Epithelial cell of esophagus (primary cell): ENCODE measurements around the gene STX1A.

Experiments
- DNase-seq: peaks from one replicate; pipeline ENCODE4 v3.0.0; 2010; ENCODE audit warnings: low read depth
- H3K4me3 ChIP-seq: 2 replicates; pipeline ENCODE4 v1.5.1; 2011; ENCODE audit warnings: mild to moderate bottlenecking, low read length, control low read depth
- CTCF ChIP-seq: IDR thresholded peaks from 2 replicates; pipeline ENCODE4 v1.5.1; 2011; ENCODE audit warnings: low read depth, mild to moderate bottlenecking, low read length, control low read depth, inconsistent platforms; ENCODE audit not compliant: insufficient read depth; ENCODE audit errors: missing control alignments

Gene STX1A

DNA sequence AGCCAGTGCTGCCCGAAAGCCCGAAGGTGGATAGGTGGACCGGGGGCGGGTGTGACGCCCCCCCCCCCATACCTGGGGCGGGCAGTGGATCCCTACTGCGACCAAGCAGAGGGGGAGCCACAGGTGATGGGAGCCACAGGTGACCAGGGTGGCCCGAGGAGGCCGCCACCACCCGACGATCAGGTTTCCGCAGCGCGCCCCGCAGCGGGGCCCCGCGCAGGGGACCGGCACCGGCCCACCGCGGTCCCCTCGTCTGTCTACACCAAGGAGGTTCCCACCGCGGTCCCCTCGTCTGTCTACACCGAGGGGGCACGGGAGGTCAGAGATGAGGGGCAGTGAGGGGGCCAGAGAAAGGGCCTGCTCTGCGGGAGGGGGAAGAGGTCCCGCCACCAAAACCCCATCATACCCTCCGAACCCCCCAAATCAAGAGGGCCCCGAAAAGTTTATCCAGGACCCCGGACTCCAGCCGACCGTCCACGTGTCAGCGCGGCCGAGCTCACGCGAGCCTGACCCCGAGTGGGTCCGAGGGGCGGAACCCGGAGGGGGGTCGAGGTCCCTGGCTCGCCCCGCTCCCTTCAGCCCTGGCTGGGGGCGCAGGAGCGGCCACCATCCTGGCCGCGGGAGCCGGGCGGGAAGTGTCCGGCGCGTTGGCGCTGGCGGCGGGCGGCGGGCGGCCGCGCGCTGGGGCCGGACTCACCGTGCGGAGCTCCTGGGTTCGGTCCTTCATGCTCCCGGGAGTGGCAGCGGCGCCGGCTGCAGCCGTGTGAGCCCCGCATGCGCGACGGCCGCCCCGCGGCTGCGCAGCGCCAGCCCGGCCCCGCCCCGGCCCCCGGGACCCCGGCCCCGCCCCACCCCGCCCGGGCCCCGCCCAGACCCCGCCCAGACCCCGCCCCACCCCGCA, at the start of gene STX1A:
Gene STX1A, minus strand, starts transcription at position 765 of the 901 bp plus-strand sequence. Its CDS starts 38 bp downstream, at position 727.
- DNase-seq: peak; percentile 81
- peak within 1 kb of the TSS; percentile 67 for H3K4me3 ChIP-seq
- TF ChIP-seq CTCF: no peak

DNA sequence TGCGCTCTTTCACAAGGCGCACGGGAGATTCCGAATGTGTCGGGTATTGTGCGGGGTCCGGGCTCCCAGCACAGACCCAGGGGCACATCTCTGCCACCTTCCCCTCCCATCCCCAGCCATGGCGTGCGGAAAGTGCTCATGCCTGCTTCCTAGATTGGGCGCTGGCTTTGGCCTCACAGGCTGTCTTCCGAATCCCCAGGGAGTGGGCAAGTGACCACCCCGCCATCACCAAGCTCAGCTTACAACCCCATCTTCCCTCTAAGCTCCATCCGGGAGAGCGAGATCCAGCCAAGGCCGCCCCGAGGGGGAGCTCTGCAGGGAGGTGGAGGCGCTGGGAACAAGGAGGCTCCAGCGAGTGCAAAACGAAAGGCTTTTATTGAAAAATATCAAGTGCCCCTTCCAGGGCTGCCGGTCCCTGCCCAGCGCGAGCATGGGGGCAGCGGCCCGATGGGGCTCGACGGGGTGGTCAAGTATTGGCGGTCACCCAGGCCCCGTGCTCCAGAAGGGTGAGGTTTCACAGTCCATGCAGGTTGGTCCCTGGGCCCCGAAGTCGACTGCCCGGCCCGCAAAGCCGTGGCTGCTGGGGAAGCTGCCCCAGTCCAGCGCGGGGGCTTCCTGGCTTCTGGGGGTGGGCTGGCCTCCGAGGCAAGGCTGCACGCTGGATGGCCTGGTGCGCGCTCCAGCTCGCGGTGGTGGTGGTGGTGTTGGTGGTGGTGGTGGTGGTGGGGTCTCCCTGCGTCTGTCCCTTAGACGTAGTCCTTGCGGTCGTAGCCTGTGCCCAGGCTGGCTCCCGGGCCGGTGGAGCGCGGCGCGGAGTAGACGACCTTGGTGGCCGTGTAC, 49.4 kb upstream of the STX1A start:
- DNase-seq: no peak
- H3K4me3 ChIP-seq: no peak overlapping the region
- no peak for TF ChIP-seq CTCF

DNA sequence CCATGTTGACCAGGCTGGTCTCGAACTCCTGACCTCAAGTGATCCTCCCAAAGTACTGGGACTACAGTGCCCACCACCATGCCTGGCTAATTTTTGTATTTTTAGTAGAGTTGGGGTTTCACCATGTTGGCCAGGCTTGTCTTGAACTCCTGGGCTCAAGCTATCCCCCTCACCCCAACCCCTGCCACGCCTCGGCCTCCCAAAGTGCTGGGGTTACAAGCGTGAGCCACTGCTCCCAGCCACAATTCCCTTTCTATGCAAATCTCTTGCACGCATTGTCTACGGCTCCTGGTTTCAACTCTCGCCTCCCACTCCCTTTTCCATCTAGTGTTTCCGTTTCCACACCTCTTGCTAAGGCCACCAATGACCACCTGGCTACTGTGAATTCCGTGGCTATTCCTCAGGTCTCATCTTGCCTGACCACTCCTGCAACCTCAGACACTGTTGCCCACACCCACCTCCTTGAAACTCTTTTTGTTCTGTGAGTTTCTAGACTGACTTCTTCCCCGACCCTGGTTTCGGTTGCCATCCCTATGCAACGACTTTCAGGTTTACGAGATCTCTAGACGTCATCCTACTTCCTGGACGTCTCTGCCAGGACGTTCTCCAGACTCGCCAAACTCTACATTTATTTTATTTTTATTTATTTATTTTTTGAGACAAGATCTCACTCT, 47.2 kb upstream of the STX1A start:
- TF ChIP-seq CTCF: no peak
- DNase-seq: no peak
- H3K4me3 ChIP-seq: no peak overlapping the region

DNA sequence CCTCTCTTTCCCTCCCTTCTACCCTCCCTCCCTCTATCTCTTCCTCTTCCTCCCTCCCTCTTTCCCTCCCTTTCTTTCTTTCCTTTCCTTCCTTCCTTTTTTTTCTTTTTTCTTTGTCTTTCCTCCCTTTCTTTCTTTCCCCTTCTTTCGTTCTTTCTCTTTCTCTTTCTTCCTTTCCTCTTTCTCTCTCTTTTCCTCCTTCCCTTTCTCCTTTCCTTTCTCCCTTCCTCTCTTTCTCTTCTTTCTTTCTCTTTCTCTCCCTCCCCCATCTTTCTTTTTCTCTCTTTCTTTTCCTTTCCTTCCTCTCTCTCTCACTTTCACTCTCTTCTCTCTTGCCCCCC, 43.2 kb upstream of the STX1A start:
- TF ChIP-seq CTCF: no peak
- no peak overlapping the region for H3K4me3 ChIP-seq
- no peak for DNase-seq

GRCh38 chr7:73761854-73762658, 42.6 kb upstream of the STX1A start:
- DNase-seq: no peak
- TF ChIP-seq CTCF: no peak
- H3K4me3 ChIP-seq: no peak overlapping the region

DNA sequence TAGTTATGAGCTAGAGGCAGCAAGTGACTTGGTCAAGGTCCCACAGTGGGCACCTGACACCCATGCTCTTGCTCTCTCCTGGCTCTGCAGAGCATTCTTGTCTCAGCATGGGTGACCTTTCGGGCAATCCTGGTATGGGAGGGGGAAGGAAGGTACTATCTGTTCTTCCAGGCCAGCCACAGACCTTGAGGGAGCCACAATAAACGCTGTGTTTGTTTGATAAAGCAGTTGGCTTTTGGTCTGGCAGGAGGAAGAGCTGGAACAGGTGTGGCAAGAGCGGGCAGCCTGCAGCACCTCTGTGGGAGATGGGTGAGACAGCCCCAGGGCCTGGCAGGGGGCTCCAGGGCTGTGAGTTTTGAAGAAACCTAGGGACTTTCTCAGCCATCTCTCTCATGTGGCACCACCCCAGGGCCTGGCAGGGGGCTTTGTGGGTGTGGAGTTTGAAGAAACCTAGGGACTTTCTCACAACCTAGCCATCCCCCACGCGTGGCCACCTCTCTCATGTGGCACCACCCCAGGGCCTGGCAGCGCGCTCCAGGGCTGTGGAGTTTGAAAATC, 39.2 kb upstream of the STX1A start:
- TF ChIP-seq CTCF: no peak
- no peak overlapping the region for H3K4me3 ChIP-seq
- DNase-seq: no peak
